Loucy (cell line): ENCODE results near the gene CADM1.

Source experiments
- H2AFZ ChIP-seq: fragments of 200-600 bp; sonication (generic); 2 replicates; pipeline ENCODE4 v1.6.0; 2016; ENCODE audit warnings: antibody characterized with exemption, mild to moderate bottlenecking, low read length, moderate library complexity
- H3F3A ChIP-seq: fragments of 200-600 bp; 2 replicates; pipeline ENCODE4 v1.6.0; 2016; ENCODE audit warnings: antibody characterized with exemption, low read depth, mild to moderate bottlenecking
- H3K27me3 ChIP-seq: fragments of 200-600 bp; sonication (generic); 2 replicates; pipeline ENCODE4 v1.6.1; 2014; ENCODE audit warnings: low read length, mild to moderate bottlenecking; ENCODE audit not compliant: insufficient read depth, poor library complexity, severe bottlenecking
- H3K36me3 ChIP-seq: fragments of 200-600 bp; sonication (generic); 2 replicates; pipeline ENCODE4 v1.6.1; 2016; ENCODE audit warnings: low read length; ENCODE audit not compliant: insufficient read depth
- H3K4me1 ChIP-seq: fragments of 200-600 bp; sonication (generic); 2 replicates; pipeline ENCODE4 v1.5.1; 2014; ENCODE audit warnings: low read length, mild to moderate bottlenecking; ENCODE audit not compliant: insufficient read depth, poor library complexity, severe bottlenecking
- H3K4me2 ChIP-seq: fragments of 200-600 bp; sonication (generic); 2 replicates; pipeline ENCODE4 v1.6.0; 2014; ENCODE audit warnings: antibody characterized with exemption, low read length, low read depth, mild to moderate bottlenecking; ENCODE audit not compliant: poor library complexity, severe bottlenecking
- H3K4me3 ChIP-seq: fragments of 200-600 bp; sonication (generic); 2 replicates; pipeline ENCODE4 v1.5.1; 2014; ENCODE audit warnings: low read length, mild to moderate bottlenecking, mixed read lengths; ENCODE audit not compliant: poor library complexity, severe bottlenecking
- H3K79me2 ChIP-seq: fragments of 200-600 bp; sonication (generic); 2 replicates; pipeline ENCODE4 v1.6.1; 2014; ENCODE audit warnings: low read length; ENCODE audit not compliant: insufficient read depth
- H3K9ac ChIP-seq: fragments of 200-600 bp; sonication (generic); 2 replicates; pipeline ENCODE4 v1.6.0; 2014; ENCODE audit warnings: mild to moderate bottlenecking, low read depth, low read length, moderate library complexity; ENCODE audit not compliant: poor library complexity, severe bottlenecking
- H3K9me2 ChIP-seq: fragments of 200-600 bp; sonication (generic); replicated peaks from 2 replicates; pipeline ENCODE4 v1.6.1; 2016; ENCODE audit warnings: low read depth, low read length, mixed read lengths
- H3K9me3 ChIP-seq: fragments of 200-600 bp; sonication (generic); 2 replicates; pipeline ENCODE4 v1.6.1; 2014; ENCODE audit warnings: mild to moderate bottlenecking, antibody characterized with exemption, low read length, low read depth; ENCODE audit not compliant: insufficient read depth
- H4K20me1 ChIP-seq: fragments of 200-600 bp; sonication (generic); 2 replicates; pipeline ENCODE4 v1.6.0; 2014; ENCODE audit warnings: antibody characterized with exemption, low read length, mild to moderate bottlenecking; ENCODE audit not compliant: insufficient read depth, poor library complexity, severe bottlenecking
- EZH2phosphoT487 ChIP-seq: fragments of 200-600 bp; IDR thresholded peaks from 2 replicates; pipeline ENCODE4 v1.6.1; 2018; ENCODE audit warnings: antibody characterized with exemption, mild to moderate bottlenecking, moderate library complexity, borderline replicate concordance
- TF ChIP-seq, protein P1 (sequence below): fragments of 200-600 bp; sonication (generic); conservative IDR thresholded peaks from 2 replicates; pipeline ENCODE4 v1.5.1; 2014; ENCODE audit warnings: mild to moderate bottlenecking, antibody characterized with exemption, low read length

The CADM1 gene

GRCh38 chr11:115126515-115127208 is 377.6 kb downstream of the CADM1 start:
- no peaks in the 10 kb centered on the region for H4K20me1 ChIP-seq
- H3K4me3 ChIP-seq = no peak overlapping the region
- H3K36me3 ChIP-seq = no peaks in the 10 kb centered on the region
- H3K9me3 ChIP-seq = no peaks in the 10 kb centered on the region
- no peaks in the 10 kb centered on the region for H3F3A ChIP-seq
- no peaks in the 10 kb centered on the region for H3K9me2 ChIP-seq
- H3K79me2 ChIP-seq = no peaks in the 10 kb centered on the region
- no peaks in the 10 kb centered on the region for H3K4me1 ChIP-seq
- no peak overlapping the region for H2AFZ ChIP-seq
- TF ChIP-seq, protein P1, sequence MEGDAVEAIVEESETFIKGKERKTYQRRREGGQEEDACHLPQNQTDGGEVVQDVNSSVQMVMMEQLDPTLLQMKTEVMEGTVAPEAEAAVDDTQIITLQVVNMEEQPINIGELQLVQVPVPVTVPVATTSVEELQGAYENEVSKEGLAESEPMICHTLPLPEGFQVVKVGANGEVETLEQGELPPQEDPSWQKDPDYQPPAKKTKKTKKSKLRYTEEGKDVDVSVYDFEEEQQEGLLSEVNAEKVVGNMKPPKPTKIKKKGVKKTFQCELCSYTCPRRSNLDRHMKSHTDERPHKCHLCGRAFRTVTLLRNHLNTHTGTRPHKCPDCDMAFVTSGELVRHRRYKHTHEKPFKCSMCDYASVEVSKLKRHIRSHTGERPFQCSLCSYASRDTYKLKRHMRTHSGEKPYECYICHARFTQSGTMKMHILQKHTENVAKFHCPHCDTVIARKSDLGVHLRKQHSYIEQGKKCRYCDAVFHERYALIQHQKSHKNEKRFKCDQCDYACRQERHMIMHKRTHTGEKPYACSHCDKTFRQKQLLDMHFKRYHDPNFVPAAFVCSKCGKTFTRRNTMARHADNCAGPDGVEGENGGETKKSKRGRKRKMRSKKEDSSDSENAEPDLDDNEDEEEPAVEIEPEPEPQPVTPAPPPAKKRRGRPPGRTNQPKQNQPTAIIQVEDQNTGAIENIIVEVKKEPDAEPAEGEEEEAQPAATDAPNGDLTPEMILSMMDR = no peak
- TF ChIP-seq EZH2phosphoT487 = no peak
- no peaks in the 10 kb centered on the region for H3K27me3 ChIP-seq
- no peak overlapping the region for H3K9ac ChIP-seq
- no peak overlapping the region for H3K4me2 ChIP-seq

DNA sequence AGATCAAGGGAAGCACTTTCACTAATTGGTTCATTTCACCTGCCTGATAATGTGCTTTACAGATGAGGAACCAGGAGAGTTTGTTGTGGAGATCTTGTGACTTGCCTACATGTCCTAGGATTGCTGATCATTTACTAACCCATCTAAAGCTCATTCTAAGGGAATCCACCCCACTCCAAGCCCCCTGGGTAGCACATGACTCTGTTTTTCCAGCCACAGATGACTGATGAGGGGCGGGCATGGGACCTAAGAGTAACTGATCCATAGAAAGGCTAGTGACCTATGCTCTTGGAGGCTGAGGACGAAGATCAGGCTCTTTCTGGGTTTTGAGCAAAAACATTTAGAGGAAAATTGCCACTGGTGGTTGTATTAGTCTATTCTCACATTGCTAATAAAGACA is 378.1 kb downstream of the CADM1 start:
- H3K4me1 ChIP-seq = no peaks in the 10 kb centered on the region
- H2AFZ ChIP-seq = no peak overlapping the region
- no peaks in the 10 kb centered on the region for H3K36me3 ChIP-seq
- H3K9me3 ChIP-seq = no peaks in the 10 kb centered on the region
- H3K27me3 ChIP-seq = no peaks in the 10 kb centered on the region
- no peak overlapping the region for H3K4me2 ChIP-seq
- no peak overlapping the region for H3K4me3 ChIP-seq
- no peak for TF ChIP-seq EZH2phosphoT487
- TF ChIP-seq, protein P1 = no peak
- H3K9me2 ChIP-seq = no peaks in the 10 kb centered on the region
- H3K79me2 ChIP-seq = no peaks in the 10 kb centered on the region
- no peaks in the 10 kb centered on the region for H4K20me1 ChIP-seq
- H3F3A ChIP-seq = no peaks in the 10 kb centered on the region
- H3K9ac ChIP-seq = no peak overlapping the region

- H3K9ac ChIP-seq = no peak overlapping the region
- no peaks in the 10 kb centered on the region for H3K9me3 ChIP-seq
- no peaks in the 10 kb centered on the region for H3K27me3 ChIP-seq
- H3K79me2 ChIP-seq = no peaks in the 10 kb centered on the region
- TF ChIP-seq EZH2phosphoT487 = no peak
- TF ChIP-seq, protein P1 = no peak
- H3F3A ChIP-seq = no peaks in the 10 kb centered on the region
- H4K20me1 ChIP-seq = no peaks in the 10 kb centered on the region
- no peaks in the 10 kb centered on the region for H3K4me1 ChIP-seq
- H3K9me2 ChIP-seq = no peaks in the 10 kb centered on the region
- H3K36me3 ChIP-seq = no peaks in the 10 kb centered on the region
- no peak overlapping the region for H3K4me3 ChIP-seq
- no peak overlapping the region for H2AFZ ChIP-seq
- H3K4me2 ChIP-seq = no peak overlapping the region
These were observed 379.4 kb downstream of the CADM1 start for GRCh38 chr11:115124786-115125185.
